Measurements from ENCODE around the gene MED13.

MED13 gene

DNA sequence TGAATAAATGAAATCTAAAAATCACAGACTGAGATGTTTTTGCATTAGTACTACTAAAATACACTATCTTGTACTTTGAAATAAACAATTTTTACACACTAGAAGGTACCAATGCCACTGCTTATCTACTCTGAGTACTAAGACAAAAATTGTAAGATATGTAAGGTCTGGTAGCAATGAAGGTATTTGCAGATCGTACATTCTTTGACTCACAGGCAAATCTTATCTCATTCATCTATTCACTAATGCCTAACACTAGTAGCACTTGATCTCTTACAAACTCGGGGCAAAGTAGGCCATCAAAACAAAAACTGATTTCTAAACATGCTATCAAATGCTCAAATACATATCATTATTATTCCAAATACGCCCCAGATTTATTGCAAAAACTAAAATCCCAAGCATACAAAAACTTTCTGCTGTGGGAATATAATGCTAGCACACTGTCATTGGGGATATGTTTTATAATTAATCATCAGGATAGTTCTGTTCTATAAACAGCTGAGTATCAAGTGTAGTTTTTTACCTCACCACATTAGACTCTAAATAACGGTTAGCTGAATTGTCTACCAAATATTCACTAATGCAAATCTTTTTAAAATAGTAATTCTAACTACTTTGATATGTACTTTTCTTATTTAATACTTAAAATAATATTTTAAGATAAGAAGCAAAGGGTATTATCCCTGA, 68.0 kb downstream of the MED13 start:
- in situ Hi-C loops (cut with MboI; ENCODE audit: low pct_unique_long_range_greater_than_20kb, low sequenced_read_pairs, unreplicated experiment) = no loop called here
- no peak for DNase-seq (ENCODE audit: low spot score)
- TF ChIP-seq CTCF (IDR thresholded peaks at IDR 0.05; ENCODE audit: extremely low read depth, insufficient read depth, missing control alignments) = no peak

DNA sequence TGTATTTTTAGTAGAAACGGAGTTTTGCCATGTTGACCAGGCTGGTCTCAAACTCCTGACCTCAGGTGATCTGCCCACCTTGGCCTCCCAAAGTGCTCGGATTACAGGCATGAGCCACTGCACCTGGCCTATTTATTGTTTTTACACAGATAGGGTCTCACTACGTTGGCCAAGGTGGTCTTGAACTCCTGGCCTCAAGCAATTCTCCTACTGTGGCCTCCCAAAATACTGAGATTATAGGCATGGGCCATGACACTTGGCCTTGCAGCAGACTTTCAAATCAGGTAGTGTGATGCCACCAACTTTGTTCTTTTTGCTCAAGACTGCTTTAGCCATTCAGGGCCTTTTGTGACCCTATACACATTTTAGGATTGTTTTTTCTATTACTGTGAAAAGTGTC, 75.6 kb downstream of the MED13 start:
- in situ Hi-C loops (cut with MboI; ENCODE audit: low pct_unique_long_range_greater_than_20kb, low sequenced_read_pairs, unreplicated experiment) = no loop called here
- DNase-seq (ENCODE audit: low spot score) = no peak
- TF ChIP-seq CTCF (IDR thresholded peaks at IDR 0.05; ENCODE audit: extremely low read depth, insufficient read depth, missing control alignments) = no peak

DNA sequence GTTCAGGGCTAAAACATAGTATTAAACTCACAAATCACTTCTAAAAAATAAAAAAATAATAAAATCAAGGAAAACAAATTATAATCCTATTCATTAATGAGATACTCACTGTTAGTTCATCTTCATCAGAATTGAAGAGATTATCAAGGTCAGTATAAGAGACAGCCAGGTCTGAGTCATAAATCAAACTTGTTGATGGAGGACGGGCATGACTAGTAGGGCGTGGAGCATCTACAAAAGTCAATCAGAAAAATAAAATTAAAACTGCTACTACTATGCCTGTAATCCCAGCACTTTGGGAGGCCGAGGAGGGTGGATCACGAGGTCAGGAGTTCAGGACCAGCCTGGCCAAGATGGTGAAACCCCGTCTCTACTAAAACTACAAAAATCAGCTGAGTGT, 78.2 kb downstream of the MED13 start:
- in situ Hi-C loops (cut with MboI; ENCODE audit: low pct_unique_long_range_greater_than_20kb, low sequenced_read_pairs, unreplicated experiment) = no loop called here
- DNase-seq (ENCODE audit: low spot score) = no peak
- no peak for TF ChIP-seq CTCF (IDR thresholded peaks at IDR 0.05; ENCODE audit: extremely low read depth, insufficient read depth, missing control alignments)

DNA sequence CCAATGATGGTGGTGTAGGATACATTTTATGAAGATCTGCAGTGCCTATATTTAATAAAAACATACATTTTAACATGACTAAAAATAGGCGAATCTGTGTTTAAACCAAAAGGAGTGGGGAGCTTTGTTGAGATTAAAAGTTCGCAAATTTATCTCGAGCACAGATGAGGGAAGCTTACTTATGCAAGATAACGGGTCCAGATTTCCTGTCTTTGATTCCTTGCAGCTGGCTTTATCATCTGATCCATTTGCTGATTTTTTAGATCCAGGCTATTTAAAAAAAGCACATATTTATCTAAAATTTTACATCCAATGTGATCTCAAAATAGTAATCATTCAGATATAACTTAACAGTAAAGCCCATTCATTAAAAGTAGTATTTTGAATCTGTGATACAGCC, 80.3 kb downstream of the MED13 start:
- DNase-seq (ENCODE audit: low spot score) = no peak
- no peak for TF ChIP-seq CTCF (IDR thresholded peaks at IDR 0.05; ENCODE audit: extremely low read depth, insufficient read depth, missing control alignments)
- in situ Hi-C loops (cut with MboI; ENCODE audit: low pct_unique_long_range_greater_than_20kb, low sequenced_read_pairs, unreplicated experiment) = no loop called here

- no peak for DNase-seq (ENCODE audit: low spot score)
- in situ Hi-C loops (cut with MboI; ENCODE audit: low pct_unique_long_range_greater_than_20kb, low sequenced_read_pairs, unreplicated experiment) = no loop called here
- TF ChIP-seq CTCF (IDR thresholded peaks at IDR 0.05; ENCODE audit: extremely low read depth, insufficient read depth, missing control alignments) = no peak
Observed at GRCh38 chr17:61981323-61981722, 83.8 kb downstream of the MED13 start.

DNA sequence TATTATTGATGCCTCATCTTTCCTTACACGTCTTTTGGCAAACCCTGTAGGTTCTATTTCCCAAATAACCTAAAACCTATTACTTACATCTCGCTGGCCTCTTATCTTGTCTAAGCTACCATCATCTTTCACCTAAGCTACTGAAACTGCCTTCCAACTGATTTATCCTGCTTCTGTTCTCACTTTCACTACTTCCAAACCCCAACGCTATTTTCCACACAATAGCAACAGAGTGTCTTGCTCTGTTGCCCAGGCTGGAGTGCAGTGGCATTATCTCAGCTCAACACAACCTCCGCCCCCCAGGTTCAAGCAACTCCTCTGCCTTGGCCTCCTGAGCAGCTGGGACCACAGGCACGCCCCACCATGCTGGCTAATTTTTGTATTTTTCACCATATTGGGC, 84.5 kb downstream of the MED13 start:
- in situ Hi-C loops (cut with MboI; ENCODE audit: low pct_unique_long_range_greater_than_20kb, low sequenced_read_pairs, unreplicated experiment) = no loop called here
- TF ChIP-seq CTCF (IDR thresholded peaks at IDR 0.05; ENCODE audit: extremely low read depth, insufficient read depth, missing control alignments) = no peak

More for the DNA sequence above, 84.5 kb downstream of the MED13 start:
- DNase-seq (ENCODE audit: low spot score) = no peak
